ENCODE results near the gene TFPI. TPM values are rescaled to one million over a fixed set of nuclear protein-coding genes. Genes with fewer than 3 reads are reported as not detected.
A peak's percentile ranks its signal among the peaks of the same experiment; 100 is the strongest.

The TFPI gene
- total and polyA plus RNA-seq, 4 donors, result 169 to 253 (median 237) TPM

GRCh38 chr2:187440101-187440675 is 114.0 kb downstream of the TFPI start:
- Histone ChIP-seq H3K9me3 (ENCODE audit: control insufficient read depth in 4 of 4, insufficient read depth in 3 of 4, low read length in 3 of 4) (no peaks in the 10 kb centered on the region), H3K36me3 (ENCODE audit: control insufficient read depth in 4 of 4, insufficient read depth in 4 of 4, low read length in 4 of 4) (no peaks in the 10 kb centered on the region), H3K4me1 (ENCODE audit: control insufficient read depth in 5 of 5, insufficient read depth in 5 of 5, low read length in 5 of 5) (peaks cover 0 to 5% (median 0%) of the 10 kb centered on the region in 5 donors), H3K27ac (ENCODE audit: low read depth in 1 of 2, low read length in 1 of 2) (no peak overlapping the region), H3K9ac (ENCODE audit: insufficient read depth in 1 of 2, low read length in 2 of 2) (no peak overlapping the region), H3K4me3 (no peak overlapping the region), H3K27me3 (ENCODE audit: control insufficient read depth in 3 of 3, insufficient read depth in 3 of 3, low read length in 2 of 3) (no peaks in the 10 kb centered on the region)
- no peak for ATAC-seq (ENCODE audit: insufficient read depth, low FRiP score)
- no peak for TF ChIP-seq CTCF (IDR thresholded peaks at IDR 0.05; ENCODE audit: control extremely low read depth, extremely low read depth)
- 68 to 70% methylated on average over 3 of the region's 3 CpGs for WGBS, 2 donors
- no peak for DNase-seq

- no peak for TF ChIP-seq CTCF (IDR thresholded peaks at IDR 0.05; ENCODE audit: control extremely low read depth, extremely low read depth)
- ATAC-seq (ENCODE audit: insufficient read depth, low FRiP score), result no peak
- H3K27ac ChIP-seq (ENCODE audit: low read depth in 1 of 2, low read length in 1 of 2), result no peak overlapping the region
- no peak for DNase-seq
- no peaks in the 10 kb centered on the region for H3K36me3 ChIP-seq (ENCODE audit: control insufficient read depth in 4 of 4, insufficient read depth in 4 of 4, low read length in 4 of 4)
- no peak overlapping the region for H3K9ac ChIP-seq (ENCODE audit: insufficient read depth in 1 of 2, low read length in 2 of 2)
- 75 to 80% methylated on average over 1 of the region's 1 CpG for WGBS, 2 donors
- H3K4me3 ChIP-seq, result no peak overlapping the region
- no peaks in the 10 kb centered on the region for H3K27me3 ChIP-seq (ENCODE audit: control insufficient read depth in 3 of 3, insufficient read depth in 3 of 3, low read length in 2 of 3)
- H3K9me3 ChIP-seq (ENCODE audit: control insufficient read depth in 4 of 4, insufficient read depth in 3 of 4, low read length in 3 of 4), result no peaks in the 10 kb centered on the region
- peaks cover 0 to 5% (median 0%) of the 10 kb centered on the region in 5 donors for H3K4me1 ChIP-seq (ENCODE audit: control insufficient read depth in 5 of 5, insufficient read depth in 5 of 5, low read length in 5 of 5)
These were observed 115.8 kb downstream of the TFPI start for GRCh38 chr2:187438455-187438854.

- Histone ChIP-seq H3K27me3 (ENCODE audit: control insufficient read depth in 3 of 3, insufficient read depth in 3 of 3, low read length in 2 of 3) (no peaks in the 10 kb centered on the region), H3K9me3 (ENCODE audit: control insufficient read depth in 4 of 4, insufficient read depth in 3 of 4, low read length in 3 of 4) (no peaks in the 10 kb centered on the region), H3K4me1 (ENCODE audit: control insufficient read depth in 5 of 5, insufficient read depth in 5 of 5, low read length in 5 of 5) (peaks cover 0 to 5% (median 0%) of the 10 kb centered on the region in 5 donors), H3K4me3 (no peak overlapping the region), H3K36me3 (ENCODE audit: control insufficient read depth in 4 of 4, insufficient read depth in 4 of 4, low read length in 4 of 4) (no peaks in the 10 kb centered on the region), H3K27ac (ENCODE audit: low read depth in 1 of 2, low read length in 1 of 2) (no peak overlapping the region), H3K9ac (ENCODE audit: insufficient read depth in 1 of 2, low read length in 2 of 2) (no peak overlapping the region)
- ATAC-seq (ENCODE audit: insufficient read depth, low FRiP score) (no peak), DNase-seq (no peak)
- WGBS, 2 donors, result 46 to 48% methylated on average over 4 of the region's 4 CpGs
- TF ChIP-seq CTCF (IDR thresholded peaks at IDR 0.05; ENCODE audit: control extremely low read depth, extremely low read depth), result no peak
These were observed 118.5 kb downstream of the TFPI start for GRCh38 chr2:187435756-187436155.

GRCh38 chr2:187435078-187435477 is 119.2 kb downstream of the TFPI start:
- Histone ChIP-seq H3K27me3 (ENCODE audit: control insufficient read depth in 3 of 3, insufficient read depth in 3 of 3, low read length in 2 of 3) (no peaks in the 10 kb centered on the region), H3K4me1 (ENCODE audit: control insufficient read depth in 5 of 5, insufficient read depth in 5 of 5, low read length in 5 of 5) (peaks cover 0 to 5% (median 0%) of the 10 kb centered on the region in 5 donors), H3K9ac (ENCODE audit: insufficient read depth in 1 of 2, low read length in 2 of 2) (no peak overlapping the region), H3K27ac (ENCODE audit: low read depth in 1 of 2, low read length in 1 of 2) (peak overlapping the region in 1 of 2 donors; percentile 33), H3K4me3 (no peak overlapping the region), H3K36me3 (ENCODE audit: control insufficient read depth in 4 of 4, insufficient read depth in 4 of 4, low read length in 4 of 4) (no peaks in the 10 kb centered on the region), H3K9me3 (ENCODE audit: control insufficient read depth in 4 of 4, insufficient read depth in 3 of 4, low read length in 3 of 4) (no peaks in the 10 kb centered on the region)
- DNase-seq (no peak), ATAC-seq (ENCODE audit: insufficient read depth, low FRiP score) (no peak)
- 67 to 76% methylated on average over 3 of the region's 3 CpGs for WGBS, 2 donors
- no peak for TF ChIP-seq CTCF (IDR thresholded peaks at IDR 0.05; ENCODE audit: control extremely low read depth, extremely low read depth)
